OCI-LY1 (cell line): ENCODE data around the gene FAM50B.

Experiments used
- H2AFZ ChIP-seq: fragments of 200-600 bp; sonication (generic), shearing (Covaris generic); 2 replicates; pipeline ENCODE4 v1.6.0; 2014; ENCODE audit warnings: antibody characterized with exemption, mild to moderate bottlenecking, low read length
- H3F3A ChIP-seq: fragments of 200-600 bp; sonication (generic), shearing (Covaris generic); 2 replicates; pipeline ENCODE4 v1.6.0; 2014; ENCODE audit warnings: mild to moderate bottlenecking, antibody characterized with exemption, low read length, moderate library complexity; ENCODE audit not compliant: insufficient read depth
- H3K27ac ChIP-seq: fragments of 200-600 bp; sonication (generic); 2 replicates; pipeline ENCODE4 v1.5.1; 2014; ENCODE audit warnings: low read length, mixed run types, mild to moderate bottlenecking, low read depth; ENCODE audit not compliant: poor library complexity, severe bottlenecking
- H3K27me3 ChIP-seq: fragments of 200-600 bp; sonication (generic); 2 replicates; pipeline ENCODE4 v1.6.0; 2014; ENCODE audit warnings: antibody characterized with exemption, mild to moderate bottlenecking, low read length, moderate library complexity; ENCODE audit not compliant: insufficient read depth
- H3K36me3 ChIP-seq: fragments of 200-600 bp; sonication (generic); 2 replicates; pipeline ENCODE4 v1.6.1; 2014; ENCODE audit warnings: mild to moderate bottlenecking, antibody characterized with exemption, low read length, moderate library complexity, mixed read lengths; ENCODE audit not compliant: insufficient read depth
- H3K4me1 ChIP-seq: fragments of 200-600 bp; sonication (generic); 2 replicates; pipeline ENCODE4 v1.5.1; 2014; ENCODE audit warnings: mild to moderate bottlenecking, low read length, moderate library complexity; ENCODE audit not compliant: insufficient read depth, severe bottlenecking
- H3K4me2 ChIP-seq: fragments of 200-600 bp; sonication (generic), shearing (Covaris generic); 2 replicates; pipeline ENCODE4 v1.6.1; 2014; ENCODE audit warnings: low read length
- H3K4me3 ChIP-seq: fragments of 200-600 bp; sonication (generic); 2 replicates; pipeline ENCODE4 v1.5.1; 2014; ENCODE audit warnings: low read length, low read depth, mild to moderate bottlenecking, mixed read lengths; ENCODE audit not compliant: poor library complexity, severe bottlenecking
- H3K79me2 ChIP-seq: fragments of 200-600 bp; shearing (Covaris generic); 2 replicates; pipeline ENCODE4 v1.6.1; 2016; ENCODE audit warnings: mixed run types, low read length, mixed read lengths; ENCODE audit not compliant: insufficient read depth
- H3K9ac ChIP-seq: fragments of 200-600 bp; sonication (generic), shearing (Covaris generic); 2 replicates; pipeline ENCODE4 v1.6.1; 2014; ENCODE audit warnings: mild to moderate bottlenecking, low read length, mixed read lengths
- H3K9me2 ChIP-seq: fragments of 200-600 bp; sonication (generic), shearing (Covaris generic); 2 replicates; pipeline ENCODE4 v1.6.1; 2014; ENCODE audit warnings: low read depth, mild to moderate bottlenecking, low read length, mixed read lengths
- H3K9me3 ChIP-seq: fragments of 200-600 bp; shearing (Covaris generic); 2 replicates; pipeline ENCODE4 v1.6.1; 2014; ENCODE audit warnings: low read length, mixed read lengths
- H4K20me1 ChIP-seq: fragments of 200-600 bp; sonication (generic), shearing (Covaris generic); 2 replicates; pipeline ENCODE4 v1.6.0; 2016; ENCODE audit warnings: mild to moderate bottlenecking, low read length; ENCODE audit not compliant: insufficient read depth
- CTCF ChIP-seq: fragments of 200-600 bp; sonication (generic), shearing (Covaris generic); IDR thresholded peaks from 2 replicates; pipeline ENCODE4 v1.5.1; 2017; ENCODE audit warnings: mild to moderate bottlenecking, antibody characterized with exemption, low read length, moderate library complexity, mixed read lengths
- EZH2 ChIP-seq: fragments of 200-600 bp; sonication (generic), shearing (Covaris generic); IDR thresholded peaks from 2 replicates; pipeline ENCODE4 v1.8.0; 2017; ENCODE audit warnings: borderline replicate concordance, mixed run types, mild to moderate bottlenecking, antibody characterized with exemption, low read length, moderate library complexity, mixed read lengths

The FAM50B gene

GRCh38 chr6:3855866-3856265 lies 6.7 kb downstream of the FAM50B start:
- Histone ChIP-seq H3K9me3 (no peaks in the 10 kb centered on the region), H3F3A (no peaks in the 10 kb centered on the region), H3K9me2 (no peaks in the 10 kb centered on the region), H3K4me2 (no peak overlapping the region), H3K79me2 (no peaks in the 10 kb centered on the region), H3K4me1 (no peaks in the 10 kb centered on the region), H3K27ac (no peak overlapping the region), H2AFZ (no peak overlapping the region), H3K9ac (no peak overlapping the region), H3K27me3 (no peaks in the 10 kb centered on the region), H3K4me3 (no peak overlapping the region), H3K36me3 (no peaks in the 10 kb centered on the region), H4K20me1 (no peaks in the 10 kb centered on the region)
- TF ChIP-seq EZH2 = no peak
- TF ChIP-seq CTCF = no peak

- Histone ChIP-seq H4K20me1 (no peaks in the 10 kb centered on the region), H3K4me2 (no peak overlapping the region), H3K9me3 (no peaks in the 10 kb centered on the region), H3K27me3 (no peaks in the 10 kb centered on the region), H3K36me3 (no peaks in the 10 kb centered on the region), H3K4me1 (no peaks in the 10 kb centered on the region), H3K4me3 (no peak overlapping the region), H3K9me2 (no peaks in the 10 kb centered on the region), H3K79me2 (no peaks in the 10 kb centered on the region), H2AFZ (no peak overlapping the region), H3K9ac (no peak overlapping the region), H3F3A (no peaks in the 10 kb centered on the region), H3K27ac (no peak overlapping the region)
- TF ChIP-seq EZH2 = no peak
- TF ChIP-seq CTCF = no peak
Observed at GRCh38 chr6:3856576-3856975, 7.4 kb downstream of the FAM50B start.

GRCh38 chr6:3857468-3858456 lies 8.6 kb downstream of the FAM50B start:
- no peaks in the 10 kb centered on the region for H3K4me1 ChIP-seq
- H4K20me1 ChIP-seq = no peaks in the 10 kb centered on the region
- no peak for TF ChIP-seq CTCF
- TF ChIP-seq EZH2 = no peak
- H3K36me3 ChIP-seq = no peaks in the 10 kb centered on the region
- H3K27ac ChIP-seq = no peak overlapping the region
- H2AFZ ChIP-seq = no peak overlapping the region
- no peak overlapping the region for H3K4me3 ChIP-seq
- H3K9ac ChIP-seq = no peak overlapping the region
- H3K27me3 ChIP-seq = no peaks in the 10 kb centered on the region
- no peaks in the 10 kb centered on the region for H3K9me3 ChIP-seq
- no peaks in the 10 kb centered on the region for H3K9me2 ChIP-seq
- H3K79me2 ChIP-seq = no peaks in the 10 kb centered on the region
- H3K4me2 ChIP-seq = no peak overlapping the region
- H3F3A ChIP-seq = no peaks in the 10 kb centered on the region
